OCI-LY1 (cell line): ENCODE results near the gene BPIFA3.

Experiments used
- H2AFZ ChIP-seq: fragments of 200-600 bp; sonication (generic), shearing (Covaris generic); 2 replicates; pipeline ENCODE4 v1.6.0; 2014; ENCODE audit warnings: antibody characterized with exemption, mild to moderate bottlenecking, low read length
- H3F3A ChIP-seq: fragments of 200-600 bp; sonication (generic), shearing (Covaris generic); 2 replicates; pipeline ENCODE4 v1.6.0; 2014; ENCODE audit warnings: mild to moderate bottlenecking, antibody characterized with exemption, low read length, moderate library complexity; ENCODE audit not compliant: insufficient read depth
- H3K27ac ChIP-seq: fragments of 200-600 bp; sonication (generic); 2 replicates; pipeline ENCODE4 v1.5.1; 2014; ENCODE audit warnings: low read length, mixed run types, mild to moderate bottlenecking, low read depth; ENCODE audit not compliant: poor library complexity, severe bottlenecking
- H3K27me3 ChIP-seq: fragments of 200-600 bp; sonication (generic); 2 replicates; pipeline ENCODE4 v1.6.0; 2014; ENCODE audit warnings: antibody characterized with exemption, mild to moderate bottlenecking, low read length, moderate library complexity; ENCODE audit not compliant: insufficient read depth
- H3K36me3 ChIP-seq: fragments of 200-600 bp; sonication (generic); 2 replicates; pipeline ENCODE4 v1.6.1; 2014; ENCODE audit warnings: mild to moderate bottlenecking, antibody characterized with exemption, low read length, moderate library complexity, mixed read lengths; ENCODE audit not compliant: insufficient read depth
- H3K4me1 ChIP-seq: fragments of 200-600 bp; sonication (generic); 2 replicates; pipeline ENCODE4 v1.5.1; 2014; ENCODE audit warnings: mild to moderate bottlenecking, low read length, moderate library complexity; ENCODE audit not compliant: insufficient read depth, severe bottlenecking
- H3K4me2 ChIP-seq: fragments of 200-600 bp; sonication (generic), shearing (Covaris generic); 2 replicates; pipeline ENCODE4 v1.6.1; 2014; ENCODE audit warnings: low read length
- H3K4me3 ChIP-seq: fragments of 200-600 bp; sonication (generic); 2 replicates; pipeline ENCODE4 v1.5.1; 2014; ENCODE audit warnings: low read length, low read depth, mild to moderate bottlenecking, mixed read lengths; ENCODE audit not compliant: poor library complexity, severe bottlenecking
- H3K79me2 ChIP-seq: fragments of 200-600 bp; shearing (Covaris generic); 2 replicates; pipeline ENCODE4 v1.6.1; 2016; ENCODE audit warnings: mixed run types, low read length, mixed read lengths; ENCODE audit not compliant: insufficient read depth
- H3K9ac ChIP-seq: fragments of 200-600 bp; sonication (generic), shearing (Covaris generic); 2 replicates; pipeline ENCODE4 v1.6.1; 2014; ENCODE audit warnings: mild to moderate bottlenecking, low read length, mixed read lengths
- H3K9me2 ChIP-seq: fragments of 200-600 bp; sonication (generic), shearing (Covaris generic); 2 replicates; pipeline ENCODE4 v1.6.1; 2014; ENCODE audit warnings: low read depth, mild to moderate bottlenecking, low read length, mixed read lengths
- H3K9me3 ChIP-seq: fragments of 200-600 bp; shearing (Covaris generic); 2 replicates; pipeline ENCODE4 v1.6.1; 2014; ENCODE audit warnings: low read length, mixed read lengths
- H4K20me1 ChIP-seq: fragments of 200-600 bp; sonication (generic), shearing (Covaris generic); 2 replicates; pipeline ENCODE4 v1.6.0; 2016; ENCODE audit warnings: mild to moderate bottlenecking, low read length; ENCODE audit not compliant: insufficient read depth
- CTCF ChIP-seq: fragments of 200-600 bp; sonication (generic), shearing (Covaris generic); IDR thresholded peaks from 2 replicates; pipeline ENCODE4 v1.5.1; 2017; ENCODE audit warnings: mild to moderate bottlenecking, antibody characterized with exemption, low read length, moderate library complexity, mixed read lengths
- EZH2 ChIP-seq: fragments of 200-600 bp; sonication (generic), shearing (Covaris generic); IDR thresholded peaks from 2 replicates; pipeline ENCODE4 v1.8.0; 2017; ENCODE audit warnings: borderline replicate concordance, mixed run types, mild to moderate bottlenecking, antibody characterized with exemption, low read length, moderate library complexity, mixed read lengths

Gene BPIFA3

GRCh38 chr20:33252460-33252859 is 35.3 kb downstream of the BPIFA3 start:
- H3K9ac ChIP-seq: no peak overlapping the region
- no peak overlapping the region for H3K27ac ChIP-seq
- H3K9me3 ChIP-seq: no peaks in the 10 kb centered on the region
- TF ChIP-seq CTCF (no peak), EZH2 (no peak)
- no peaks in the 10 kb centered on the region for H3K79me2 ChIP-seq
- no peak overlapping the region for H3K4me3 ChIP-seq
- no peaks in the 10 kb centered on the region for H3K9me2 ChIP-seq
- H3K36me3 ChIP-seq: no peaks in the 10 kb centered on the region
- no peaks in the 10 kb centered on the region for H3F3A ChIP-seq
- no peak overlapping the region for H2AFZ ChIP-seq
- no peak overlapping the region for H3K4me2 ChIP-seq
- no peaks in the 10 kb centered on the region for H3K4me1 ChIP-seq
- no peaks in the 10 kb centered on the region for H3K27me3 ChIP-seq
- H4K20me1 ChIP-seq: no peaks in the 10 kb centered on the region

- Histone ChIP-seq H3K9ac (no peak overlapping the region), H3F3A (no peaks in the 10 kb centered on the region), H3K4me2 (no peak overlapping the region), H3K27ac (no peak overlapping the region), H3K4me3 (no peak overlapping the region), H3K36me3 (no peaks in the 10 kb centered on the region), H3K79me2 (no peaks in the 10 kb centered on the region), H3K27me3 (no peaks in the 10 kb centered on the region), H2AFZ (no peak overlapping the region), H3K4me1 (no peaks in the 10 kb centered on the region), H3K9me2 (no peaks in the 10 kb centered on the region), H3K9me3 (no peaks in the 10 kb centered on the region), H4K20me1 (no peaks in the 10 kb centered on the region)
- TF ChIP-seq EZH2 (no peak), CTCF (no peak)
Measured at GRCh38 chr20:33255005-33255404, 37.9 kb downstream of the BPIFA3 start.

GRCh38 chr20:33257237-33257636 is 40.1 kb downstream of the BPIFA3 start:
- H3K9me3 ChIP-seq: no peaks in the 10 kb centered on the region
- H3K9ac ChIP-seq: no peak overlapping the region
- H3F3A ChIP-seq: no peaks in the 10 kb centered on the region
- no peaks in the 10 kb centered on the region; the same call in 1 of the 2 replicates for H3K27me3 ChIP-seq
- no peaks in the 10 kb centered on the region for H4K20me1 ChIP-seq
- no peak overlapping the region for H3K27ac ChIP-seq
- no peak overlapping the region for H3K4me2 ChIP-seq
- H2AFZ ChIP-seq: no peak overlapping the region
- H3K9me2 ChIP-seq: no peaks in the 10 kb centered on the region
- H3K36me3 ChIP-seq: no peaks in the 10 kb centered on the region
- no peak for TF ChIP-seq EZH2
- TF ChIP-seq CTCF: no peak
- H3K4me1 ChIP-seq: no peaks in the 10 kb centered on the region
- no peaks in the 10 kb centered on the region for H3K79me2 ChIP-seq
- H3K4me3 ChIP-seq: no peak overlapping the region
